Neural progenitor cell (in vitro differentiated cells): ENCODE results near the gene VHLL.
"Not testable (repeated sequence)": the region's sequence is repeated elsewhere in the genome, so short reads cannot be mapped to it uniquely, and the experiment has no call there.

ENCODE experiments used
- CTCF ChIP-seq: fragments of 200-600 bp; sonication (generic); IDR thresholded peaks from 2 replicates; pipeline ENCODE4 v1.5.1; 2017; ENCODE audit warnings: antibody characterized with exemption, mild to moderate bottlenecking
- EZH2 ChIP-seq: fragments of 200-600 bp; sonication (generic); IDR thresholded peaks from 2 replicates; pipeline ENCODE4 v1.6.1; 2017; ENCODE audit warnings: antibody characterized with exemption, mild to moderate bottlenecking, moderate library complexity

- TF ChIP-seq CTCF, EZH2: not testable (repeated sequence)
Observed at GRCh38 chr1:156346035-156346434, 46.9 kb upstream of the VHLL start.
